ENCODE data around the gene HS6ST3.

The HS6ST3 gene

GRCh38 chr13:96677029-96677428 is 587.1 kb downstream of the HS6ST3 start:
- DNase-seq: no peak

GRCh38 chr13:96678801-96679200 is 588.9 kb downstream of the HS6ST3 start:
- DNase-seq: no peak

- DNase-seq: no peak
Observed at GRCh38 chr13:96680898-96681297, 591.0 kb downstream of the HS6ST3 start.

- no peak for DNase-seq
Observed at GRCh38 chr13:96681766-96682165, 591.9 kb downstream of the HS6ST3 start.

- no peak for DNase-seq
Observed at GRCh38 chr13:96684469-96684868, 594.6 kb downstream of the HS6ST3 start.

GRCh38 chr13:96684907-96685306 is 595.0 kb downstream of the HS6ST3 start:
- DNase-seq: no peak

- no peak for DNase-seq
Observed at GRCh38 chr13:96686286-96686685, 596.4 kb downstream of the HS6ST3 start.

GRCh38 chr13:96687191-96687590 is 597.3 kb downstream of the HS6ST3 start:
- no peak for DNase-seq

GRCh38 chr13:96690998-96691397 is 601.1 kb downstream of the HS6ST3 start:
- DNase-seq: no peak

- no peak for DNase-seq
Observed at GRCh38 chr13:96696389-96696900, 606.5 kb downstream of the HS6ST3 start.

GRCh38 chr13:96700657-96701056 is 610.8 kb downstream of the HS6ST3 start:
- no peak for DNase-seq

GRCh38 chr13:96707146-96707545 is 617.2 kb downstream of the HS6ST3 start:
- DNase-seq: no peak

GRCh38 chr13:96710166-96710862 is 620.4 kb downstream of the HS6ST3 start:
- DNase-seq: no peak

- DNase-seq: no peak
Observed at GRCh38 chr13:96720446-96720845, 630.5 kb downstream of the HS6ST3 start.

GRCh38 chr13:96726651-96727050 is 636.7 kb downstream of the HS6ST3 start:
- DNase-seq: no peak

- DNase-seq: no peak
Observed at GRCh38 chr13:96728463-96728862, 638.6 kb downstream of the HS6ST3 start.

GRCh38 chr13:96730676-96731075 is 640.8 kb downstream of the HS6ST3 start:
- DNase-seq: no peak

GRCh38 chr13:96734499-96734898 is 644.6 kb downstream of the HS6ST3 start:
- no peak for DNase-seq

GRCh38 chr13:96741779-96742178 is 651.9 kb downstream of the HS6ST3 start:
- no peak for DNase-seq

- DNase-seq: no peak
Observed at GRCh38 chr13:96743296-96744089, 653.6 kb downstream of the HS6ST3 start.

- DNase-seq: no peak
Observed at GRCh38 chr13:96744367-96745331, 654.7 kb downstream of the HS6ST3 start.

GRCh38 chr13:96746886-96747285 is 657.0 kb downstream of the HS6ST3 start:
- no peak for DNase-seq

- no peak for DNase-seq
Observed at GRCh38 chr13:96749825-96750224, 659.9 kb downstream of the HS6ST3 start.

Measured in NCI-H2081 (cell line).